ENCODE measurements around the gene PKDREJ.
"Not testable (repeated sequence)": the region's sequence is repeated elsewhere in the genome, so short reads cannot be mapped to it uniquely, and the experiment has no call there.

PKDREJ gene

GRCh38 chr22:46267431-46268279 lies 4.5 kb upstream of the PKDREJ start, which contains the start of gene TTC38:
TSS of gene TTC38 (plus strand) at chr22:46268008. CDS start at chr22:46268040, 32 bp downstream.
- H3K27ac ChIP-seq: peak within 1 kb of the TSS; percentile 89
- TF ChIP-seq, protein P1, sequence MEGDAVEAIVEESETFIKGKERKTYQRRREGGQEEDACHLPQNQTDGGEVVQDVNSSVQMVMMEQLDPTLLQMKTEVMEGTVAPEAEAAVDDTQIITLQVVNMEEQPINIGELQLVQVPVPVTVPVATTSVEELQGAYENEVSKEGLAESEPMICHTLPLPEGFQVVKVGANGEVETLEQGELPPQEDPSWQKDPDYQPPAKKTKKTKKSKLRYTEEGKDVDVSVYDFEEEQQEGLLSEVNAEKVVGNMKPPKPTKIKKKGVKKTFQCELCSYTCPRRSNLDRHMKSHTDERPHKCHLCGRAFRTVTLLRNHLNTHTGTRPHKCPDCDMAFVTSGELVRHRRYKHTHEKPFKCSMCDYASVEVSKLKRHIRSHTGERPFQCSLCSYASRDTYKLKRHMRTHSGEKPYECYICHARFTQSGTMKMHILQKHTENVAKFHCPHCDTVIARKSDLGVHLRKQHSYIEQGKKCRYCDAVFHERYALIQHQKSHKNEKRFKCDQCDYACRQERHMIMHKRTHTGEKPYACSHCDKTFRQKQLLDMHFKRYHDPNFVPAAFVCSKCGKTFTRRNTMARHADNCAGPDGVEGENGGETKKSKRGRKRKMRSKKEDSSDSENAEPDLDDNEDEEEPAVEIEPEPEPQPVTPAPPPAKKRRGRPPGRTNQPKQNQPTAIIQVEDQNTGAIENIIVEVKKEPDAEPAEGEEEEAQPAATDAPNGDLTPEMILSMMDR (conservative IDR thresholded peaks at IDR 0.05): no peak
- TF ChIP-seq ZFX (IDR thresholded peaks at IDR 0.05): peak; percentile 61

DNA sequence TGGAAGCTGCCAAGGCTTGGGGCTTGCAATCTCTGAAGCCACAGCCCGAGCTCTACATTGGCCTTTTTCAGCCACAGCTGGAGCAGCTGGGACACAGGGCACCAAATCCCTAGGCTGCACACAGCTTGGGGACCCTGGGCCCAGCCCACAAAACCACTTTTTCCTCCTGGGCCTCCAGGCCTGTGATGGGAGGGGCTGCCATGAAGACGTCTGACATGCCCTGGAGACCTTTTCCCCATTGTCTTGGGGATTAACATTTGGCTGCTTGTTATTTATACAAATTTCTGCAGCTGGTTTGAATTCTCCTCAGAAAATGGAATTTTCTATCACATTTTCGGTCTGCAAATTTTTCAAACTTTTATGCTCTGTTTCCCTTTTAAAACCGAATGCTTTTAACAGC lies 2.5 kb upstream of the PKDREJ start:
- H3K27ac ChIP-seq: not testable (repeated sequence)

DNA sequence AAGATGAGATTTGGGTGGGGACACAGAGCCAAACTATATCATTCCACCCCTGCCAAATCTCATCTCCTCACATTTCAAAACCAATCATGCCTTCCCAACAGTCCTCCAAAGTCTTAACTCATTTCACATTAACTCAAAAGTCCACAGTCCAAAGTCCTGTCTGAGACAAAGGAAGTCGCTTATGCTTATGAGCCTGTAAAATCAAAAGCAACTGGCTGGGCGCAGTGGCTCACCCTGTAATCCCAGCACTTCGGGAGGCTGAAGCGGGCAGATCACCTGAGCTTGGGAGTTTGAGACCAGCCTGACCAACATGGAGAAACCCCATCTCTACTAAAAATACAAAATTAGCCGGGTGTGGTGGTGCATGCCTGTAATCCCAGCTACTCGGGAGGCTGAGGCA lies 1.4 kb upstream of the PKDREJ start:
- H3K27ac ChIP-seq: not testable (repeated sequence)

DNA sequence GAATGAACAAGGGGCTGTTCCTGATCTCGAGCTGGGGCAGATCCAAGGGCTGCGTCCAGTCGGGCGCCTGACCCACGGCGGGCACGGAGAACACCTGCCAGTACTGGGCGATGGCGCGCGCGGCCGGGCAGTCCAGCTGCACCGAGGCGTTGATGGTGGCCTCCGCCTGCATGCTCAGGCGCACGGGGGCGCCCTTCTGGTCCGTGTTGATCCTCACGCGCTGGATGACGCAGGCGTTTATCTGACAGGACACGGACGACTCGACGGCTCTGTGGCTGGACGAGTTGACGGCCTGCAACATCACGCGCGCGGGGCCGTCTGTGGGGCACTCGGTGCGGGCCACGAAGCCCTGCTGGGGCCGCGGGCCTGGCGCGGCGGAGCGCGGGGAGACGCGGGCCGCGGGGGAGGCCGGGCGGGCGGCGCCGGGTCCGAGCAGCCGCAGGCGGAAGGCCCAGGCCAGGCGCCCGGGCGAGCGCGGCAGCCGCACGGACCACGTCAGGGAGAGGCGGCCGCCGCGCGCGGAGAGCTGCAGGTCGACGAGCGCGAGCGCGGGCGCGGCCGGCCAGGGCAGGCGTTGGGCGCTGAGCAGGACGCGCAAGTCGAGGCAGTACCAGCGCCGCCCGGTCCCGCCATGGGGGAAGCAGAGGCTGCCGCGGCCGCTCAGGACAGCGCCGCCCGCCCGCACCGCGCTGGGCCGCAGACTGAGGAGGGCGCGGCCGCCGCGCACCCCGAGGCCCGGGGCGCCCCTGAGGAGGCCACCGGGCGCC lies 511 bp downstream of the PKDREJ start:
- TF ChIP-seq, protein P1 (conservative IDR thresholded peaks at IDR 0.05): no peak
- no peak for TF ChIP-seq ZFX (IDR thresholded peaks at IDR 0.05)
- no peak overlapping the region for H3K27ac ChIP-seq

DNA sequence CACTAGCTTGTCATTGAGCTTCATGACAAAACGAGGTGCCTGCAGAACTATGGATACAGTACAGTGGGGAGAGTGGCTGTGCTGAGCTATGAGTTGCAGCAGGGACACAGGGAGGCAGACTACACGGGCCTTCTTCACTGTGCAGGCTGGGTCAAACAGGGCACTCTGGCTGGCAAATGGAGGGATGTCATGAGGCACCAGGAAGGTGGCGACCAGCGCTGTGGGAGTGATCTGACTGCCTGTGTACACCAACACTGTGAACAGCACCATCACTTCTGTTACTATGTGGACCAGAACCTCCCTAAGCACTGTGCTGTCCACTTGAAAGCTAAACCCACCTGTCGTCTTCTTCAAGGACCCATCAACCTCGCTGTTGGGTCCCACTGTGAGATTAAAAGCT lies 3.1 kb downstream of the PKDREJ start:
- TF ChIP-seq, protein P1 (conservative IDR thresholded peaks at IDR 0.05): no peak
- no peak for TF ChIP-seq ZFX (IDR thresholded peaks at IDR 0.05)

GRCh38 chr22:46259374-46259773 lies 3.8 kb downstream of the PKDREJ start:
- no peak overlapping the region for H3K27ac ChIP-seq
- TF ChIP-seq, protein P1 (conservative IDR thresholded peaks at IDR 0.05): no peak
- no peak for TF ChIP-seq ZFX (IDR thresholded peaks at IDR 0.05)

More for the DNA sequence above, 3.1 kb downstream of the PKDREJ start:
- H3K27ac ChIP-seq: no peak overlapping the region

DNA sequence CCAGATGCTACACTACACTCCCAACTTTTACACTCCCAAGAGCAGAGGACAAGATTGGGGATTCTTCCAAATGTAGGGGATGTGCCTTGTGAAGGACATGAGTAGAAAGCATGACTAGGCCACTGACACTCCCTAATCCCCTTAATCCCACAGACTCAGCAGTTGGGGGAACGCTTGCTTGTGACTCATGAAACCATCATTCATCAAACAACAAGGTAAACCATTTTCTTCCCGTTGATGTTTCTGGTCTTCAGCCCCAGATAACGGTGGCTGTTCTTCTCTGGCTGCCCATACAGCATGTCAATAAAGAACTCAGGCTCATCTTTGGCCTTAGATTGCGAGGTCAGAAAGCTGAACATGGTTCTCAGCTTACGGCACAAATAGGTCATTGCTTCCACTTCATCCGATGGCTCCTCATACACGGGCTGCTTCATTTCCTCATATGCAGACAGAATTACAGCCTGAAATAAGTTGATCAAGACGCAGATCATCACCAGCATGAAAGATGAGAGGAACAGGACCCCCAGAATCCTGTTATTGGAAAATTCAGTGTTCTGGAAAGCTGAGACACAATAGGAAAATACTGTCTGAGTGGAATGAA lies 6.7 kb downstream of the PKDREJ start:
- no peak overlapping the region for H3K27ac ChIP-seq

More for the DNA sequence above, 6.7 kb downstream of the PKDREJ start:
- TF ChIP-seq, protein P1 (conservative IDR thresholded peaks at IDR 0.05): no peak
- TF ChIP-seq ZFX (IDR thresholded peaks at IDR 0.05): no peak
